T-helper 2 cell treated with Interferon-gamma antibody and Interleukin-4, amounts not matched to agents 5 μg/mL and 100 μg/mL, for 36 hours (primary cell): ENCODE data around the gene FAM149B1.
"Not testable (repeated sequence)": the region's sequence is repeated elsewhere in the genome, so short reads cannot be mapped to it uniquely, and the experiment has no call there.

Experiments
- DNase-seq: peaks from one replicate; pipeline ENCODE4 v3.0.0; 2021; ENCODE audit warnings: low spot score
- H3K27ac Mint-ChIP-seq: one replicate; pipeline ENCODE4 v1.8.0; 2021; ENCODE audit warnings: mild to moderate bottlenecking, mixed read lengths
- H3K27me3 Mint-ChIP-seq: one replicate; pipeline ENCODE4 v1.8.0; 2021; ENCODE audit warnings: low read depth, mixed read lengths
- H3K36me3 Mint-ChIP-seq: one replicate; pipeline ENCODE4 v1.8.0; 2021; ENCODE audit warnings: low read depth, mixed read lengths
- H3K4me1 Mint-ChIP-seq: one replicate; pipeline ENCODE4 v1.8.0; 2021; ENCODE audit warnings: low read depth, mixed read lengths
- H3K4me3 Mint-ChIP-seq: one replicate; pipeline ENCODE4 v1.8.0; 2022; ENCODE audit warnings: mild to moderate bottlenecking, moderate library complexity, mixed read lengths
- H3K9me3 Mint-ChIP-seq: one replicate; pipeline ENCODE4 v1.8.0; 2021; ENCODE audit warnings: mixed read lengths

The FAM149B1 gene

GRCh38 chr10:73167783-73168464 is at the start of gene FAM149B1, which contains the start of gene ECD:
Gene FAM149B1 (plus strand): TSS chr10:73168119. CDS start chr10:73168340, 221 bp downstream.
Gene ECD (minus strand): TSS chr10:73168008. CDS start chr10:73163937, 4,071 bp downstream.
- DNase-seq, result peak; percentile 94
- Mint-ChIP-seq H3K4me3 (peak within 1 kb of the TSS; percentile 100), H3K27me3 (no peaks in the 10 kb centered on the region), H3K27ac (peak within 1 kb of the TSS; percentile 100), H3K36me3 (peaks cover 21% of the 10 kb centered on the region), H3K4me1 (peaks cover 35% of the 10 kb centered on the region), H3K9me3 (no peaks in the 10 kb centered on the region)

GRCh38 chr10:73119457-73119856 is 48.5 kb upstream of the FAM149B1 start:
- DNase-seq, result no peak
- H3K27ac Mint-ChIP-seq, result no peak overlapping the region
- no peaks in the 10 kb centered on the region for H3K27me3 Mint-ChIP-seq
- no peaks in the 10 kb centered on the region for H3K4me1 Mint-ChIP-seq
- H3K9me3 Mint-ChIP-seq, result no peaks in the 10 kb centered on the region
- H3K36me3 Mint-ChIP-seq, result peaks cover 10% of the 10 kb centered on the region
- no peak overlapping the region for H3K4me3 Mint-ChIP-seq

DNA sequence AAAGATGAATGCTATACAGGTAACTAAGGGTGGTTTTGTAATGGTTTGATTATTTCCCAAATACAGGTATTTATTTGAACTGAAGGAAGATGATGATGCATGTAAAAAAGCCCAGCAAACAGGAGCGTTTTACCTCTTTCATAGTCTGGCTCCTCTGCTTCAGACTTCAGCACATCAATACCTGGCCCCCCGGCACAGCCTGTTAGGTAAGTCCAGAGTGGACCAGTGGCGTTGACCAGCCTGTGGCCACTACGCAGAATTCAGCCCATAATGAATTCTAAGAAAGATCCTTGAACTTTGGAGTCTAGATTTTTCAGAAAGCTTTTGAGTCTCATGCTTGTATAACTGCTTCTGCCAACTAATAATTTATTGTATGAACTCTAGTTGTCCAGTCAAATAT is 48.0 kb upstream of the FAM149B1 start:
- H3K27me3 Mint-ChIP-seq, result no peaks in the 10 kb centered on the region
- H3K9me3 Mint-ChIP-seq, result no peaks in the 10 kb centered on the region
- H3K4me1 Mint-ChIP-seq, result no peaks in the 10 kb centered on the region
- H3K36me3 Mint-ChIP-seq, result peaks cover 11% of the 10 kb centered on the region
- H3K4me3 Mint-ChIP-seq, result no peak overlapping the region
- DNase-seq, result no peak
- H3K27ac Mint-ChIP-seq, result no peak overlapping the region

GRCh38 chr10:73126343-73126742 is 41.6 kb upstream of the FAM149B1 start:
- Mint-ChIP-seq H3K4me3 (no peak overlapping the region), H3K9me3 (no peaks in the 10 kb centered on the region), H3K4me1 (no peaks in the 10 kb centered on the region), H3K27ac (no peak overlapping the region), H3K27me3 (no peaks in the 10 kb centered on the region), H3K36me3 (peaks cover 20% of the 10 kb centered on the region)
- DNase-seq, result no peak

DNA sequence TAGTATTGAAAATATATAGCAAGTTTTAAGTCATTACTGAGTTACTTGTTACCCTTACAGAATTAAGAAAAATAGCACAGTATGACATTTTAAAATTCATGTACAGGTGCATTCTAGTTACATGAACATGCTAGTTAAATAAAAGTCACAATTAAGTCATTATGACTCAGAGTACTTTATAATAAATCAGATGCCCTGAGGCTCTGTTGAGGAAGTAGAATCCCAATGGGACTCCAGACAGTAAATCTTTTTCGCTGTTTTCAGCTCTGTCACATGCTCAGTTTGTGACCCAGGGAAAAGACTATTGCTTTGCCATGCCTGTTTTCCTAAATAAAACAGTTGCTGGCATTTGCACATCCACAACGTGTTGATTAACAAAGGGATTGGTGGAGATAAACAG is 36.6 kb upstream of the FAM149B1 start:
- no peaks in the 10 kb centered on the region for H3K27me3 Mint-ChIP-seq
- no peaks in the 10 kb centered on the region for H3K4me1 Mint-ChIP-seq
- H3K4me3 Mint-ChIP-seq, result no peak overlapping the region
- H3K27ac Mint-ChIP-seq, result no peak overlapping the region
- DNase-seq, result no peak
- peaks cover 40% of the 10 kb centered on the region for H3K36me3 Mint-ChIP-seq
- H3K9me3 Mint-ChIP-seq, result no peaks in the 10 kb centered on the region

- Mint-ChIP-seq H3K4me3 (no peak overlapping the region), H3K36me3 (peaks cover 44% of the 10 kb centered on the region), H3K9me3 (no peaks in the 10 kb centered on the region), H3K27me3 (no peaks in the 10 kb centered on the region), H3K4me1 (no peaks in the 10 kb centered on the region), H3K27ac (no peak overlapping the region)
- DNase-seq, result no peak
These were observed 35.8 kb upstream of the FAM149B1 start for GRCh38 chr10:73131913-73132686.

GRCh38 chr10:73134727-73135126 is 33.2 kb upstream of the FAM149B1 start:
- no peak for DNase-seq
- no peak overlapping the region for H3K27ac Mint-ChIP-seq
- no peaks in the 10 kb centered on the region for H3K9me3 Mint-ChIP-seq
- peaks cover 54% of the 10 kb centered on the region for H3K36me3 Mint-ChIP-seq
- no peaks in the 10 kb centered on the region for H3K27me3 Mint-ChIP-seq
- H3K4me1 Mint-ChIP-seq, result no peaks in the 10 kb centered on the region
- H3K4me3 Mint-ChIP-seq, result no peak overlapping the region

DNA sequence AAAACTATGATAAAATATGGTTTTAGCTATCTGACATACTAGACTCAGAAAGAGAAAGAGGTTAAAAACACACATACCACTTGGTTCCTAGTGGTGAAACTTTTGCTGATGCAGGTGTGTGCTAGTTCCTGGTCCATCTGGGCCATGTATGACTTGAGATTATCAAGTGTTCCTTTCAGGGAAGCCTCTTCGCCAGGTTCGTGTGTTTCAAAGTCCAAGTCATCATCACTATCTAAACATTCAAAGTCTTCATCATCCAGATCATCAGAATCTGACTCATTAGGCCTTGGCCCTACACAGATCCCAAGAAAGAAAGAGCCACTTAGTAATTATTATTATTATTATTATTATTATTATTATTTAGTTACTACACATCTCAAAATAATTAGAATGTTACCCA is 31.3 kb upstream of the FAM149B1 start:
- H3K27me3 Mint-ChIP-seq, result no peaks in the 10 kb centered on the region
- peaks cover 47% of the 10 kb centered on the region for H3K36me3 Mint-ChIP-seq
- H3K4me1 Mint-ChIP-seq, result no peaks in the 10 kb centered on the region
- no peak overlapping the region for H3K27ac Mint-ChIP-seq
- no peaks in the 10 kb centered on the region for H3K9me3 Mint-ChIP-seq
- no peak overlapping the region for H3K4me3 Mint-ChIP-seq
- DNase-seq, result no peak

- H3K36me3 Mint-ChIP-seq, result peaks cover 44% of the 10 kb centered on the region
These were observed 28.7 kb upstream of the FAM149B1 start for GRCh38 chr10:73139251-73139650.

GRCh38 chr10:73141603-73142002 is 26.3 kb upstream of the FAM149B1 start:
- Mint-ChIP-seq H3K4me3 (no peak overlapping the region), H3K27ac (no peak overlapping the region), H3K36me3 (peaks cover 42% of the 10 kb centered on the region), H3K9me3 (no peaks in the 10 kb centered on the region), H3K27me3 (no peaks in the 10 kb centered on the region), H3K4me1 (no peaks in the 10 kb centered on the region)
- no peak for DNase-seq

More at GRCh38 chr10:73139251-73139650, 28.7 kb upstream of the FAM149B1 start:
- Mint-ChIP-seq H3K4me3 (no peak overlapping the region), H3K27me3 (no peaks in the 10 kb centered on the region), H3K9me3 (no peaks in the 10 kb centered on the region), H3K4me1 (no peaks in the 10 kb centered on the region), H3K27ac (no peak overlapping the region)
- no peak for DNase-seq

- not testable (repeated sequence) for H3K4me1 Mint-ChIP-seq, H3K9me3 Mint-ChIP-seq, DNase-seq, H3K27ac Mint-ChIP-seq, H3K27me3 Mint-ChIP-seq, H3K4me3 Mint-ChIP-seq
- H3K36me3 Mint-ChIP-seq, result peaks cover 54% of the 10 kb centered on the region
These were observed 17.1 kb upstream of the FAM149B1 start for GRCh38 chr10:73150633-73151413.

GRCh38 chr10:73152009-73152408 is 15.9 kb upstream of the FAM149B1 start:
- H3K9me3 Mint-ChIP-seq, result peaks cover 3% of the 10 kb centered on the region
- peaks cover 58% of the 10 kb centered on the region for H3K36me3 Mint-ChIP-seq
- no peak for DNase-seq
- no peaks in the 10 kb centered on the region for H3K4me1 Mint-ChIP-seq
- H3K27ac Mint-ChIP-seq, result no peak overlapping the region
- H3K4me3 Mint-ChIP-seq, result no peak overlapping the region
- no peaks in the 10 kb centered on the region for H3K27me3 Mint-ChIP-seq

DNA sequence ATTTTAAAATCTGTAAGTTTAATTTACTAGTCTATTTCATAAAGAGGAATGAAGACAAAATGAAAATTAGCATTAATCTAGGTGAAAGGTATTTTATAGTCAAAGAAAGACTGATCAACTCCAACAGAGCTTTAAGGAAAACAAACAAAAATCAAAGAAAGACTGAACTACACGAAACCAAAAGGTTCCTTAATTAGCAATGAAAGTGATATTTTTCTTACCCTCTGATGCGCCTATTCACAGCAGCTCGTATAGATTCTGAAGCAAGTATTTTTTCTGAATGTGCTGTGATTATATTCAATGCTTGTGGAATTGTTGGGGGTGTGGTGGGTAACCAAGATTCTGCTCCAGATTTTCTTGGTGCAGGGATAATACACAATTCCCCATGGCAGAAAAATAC is 11.9 kb upstream of the FAM149B1 start:
- H3K27ac Mint-ChIP-seq, result no peak overlapping the region
- H3K4me1 Mint-ChIP-seq, result peaks cover 9% of the 10 kb centered on the region
- peaks cover 50% of the 10 kb centered on the region for H3K36me3 Mint-ChIP-seq

More for the DNA sequence above, 11.9 kb upstream of the FAM149B1 start:
- Mint-ChIP-seq H3K9me3 (peaks cover 3% of the 10 kb centered on the region), H3K27me3 (no peaks in the 10 kb centered on the region), H3K4me3 (no peak overlapping the region)
- DNase-seq, result no peak
